ENCODE measurements around the gene WASF3.

DNA sequence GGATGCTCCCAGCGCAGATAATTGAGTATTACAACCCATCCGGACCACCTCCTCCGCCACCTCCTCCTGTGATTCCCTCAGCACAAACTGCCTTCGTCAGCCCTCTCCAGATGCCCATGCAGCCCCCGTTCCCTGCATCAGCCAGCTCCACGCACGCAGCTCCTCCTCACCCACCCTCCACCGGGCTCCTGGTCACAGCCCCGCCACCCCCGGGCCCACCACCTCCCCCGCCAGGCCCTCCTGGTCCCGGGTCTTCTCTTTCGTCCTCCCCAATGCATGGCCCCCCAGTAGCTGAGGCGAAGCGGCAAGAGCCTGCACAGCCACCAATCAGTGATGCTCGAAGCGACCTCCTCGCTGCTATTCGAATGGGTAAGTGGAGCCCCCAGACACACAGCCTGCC, 125.1 kb downstream of the WASF3 start:
- TF ChIP-seq, protein P1, sequence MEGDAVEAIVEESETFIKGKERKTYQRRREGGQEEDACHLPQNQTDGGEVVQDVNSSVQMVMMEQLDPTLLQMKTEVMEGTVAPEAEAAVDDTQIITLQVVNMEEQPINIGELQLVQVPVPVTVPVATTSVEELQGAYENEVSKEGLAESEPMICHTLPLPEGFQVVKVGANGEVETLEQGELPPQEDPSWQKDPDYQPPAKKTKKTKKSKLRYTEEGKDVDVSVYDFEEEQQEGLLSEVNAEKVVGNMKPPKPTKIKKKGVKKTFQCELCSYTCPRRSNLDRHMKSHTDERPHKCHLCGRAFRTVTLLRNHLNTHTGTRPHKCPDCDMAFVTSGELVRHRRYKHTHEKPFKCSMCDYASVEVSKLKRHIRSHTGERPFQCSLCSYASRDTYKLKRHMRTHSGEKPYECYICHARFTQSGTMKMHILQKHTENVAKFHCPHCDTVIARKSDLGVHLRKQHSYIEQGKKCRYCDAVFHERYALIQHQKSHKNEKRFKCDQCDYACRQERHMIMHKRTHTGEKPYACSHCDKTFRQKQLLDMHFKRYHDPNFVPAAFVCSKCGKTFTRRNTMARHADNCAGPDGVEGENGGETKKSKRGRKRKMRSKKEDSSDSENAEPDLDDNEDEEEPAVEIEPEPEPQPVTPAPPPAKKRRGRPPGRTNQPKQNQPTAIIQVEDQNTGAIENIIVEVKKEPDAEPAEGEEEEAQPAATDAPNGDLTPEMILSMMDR (IDR thresholded peaks at IDR 0.05 in 4 of 5, conservative IDR thresholded peaks at IDR 0.05 in 1 of 5), result no peak
- no peak for TF ChIP-seq POLR2A (IDR thresholded peaks at IDR 0.05)

Data from gastrocnemius medialis (tissue), 4 donors.